Fibroblast of peridontal ligament (primary cell): ENCODE measurements around the gene UGT2A1.

ENCODE experiments used
- DNase-seq: peaks from one replicate; pipeline ENCODE4 v3.0.0-alpha.2; 2010; ENCODE audit errors: extremely low read depth

The UGT2A1 gene

DNA sequence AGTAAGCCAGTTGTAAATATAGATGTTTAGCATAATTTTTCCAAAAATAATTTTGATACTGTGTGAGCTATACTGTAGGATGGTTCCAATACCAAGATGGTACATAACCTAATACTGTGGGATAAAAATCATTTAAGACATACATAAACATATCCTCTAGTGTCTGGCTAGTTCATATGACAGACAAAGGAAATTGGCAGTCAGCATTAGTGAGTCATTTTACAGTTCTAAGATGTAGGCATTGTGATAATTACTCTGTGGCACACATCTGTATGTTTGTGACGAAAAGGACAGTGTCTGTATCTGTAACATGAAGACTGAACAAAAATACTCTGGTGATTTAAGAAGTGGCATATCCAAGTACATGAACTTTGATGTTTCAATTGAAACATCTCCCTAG lies 63.2 kb downstream of the UGT2A1 start:
- no peak for DNase-seq

GRCh38 chr4:69584135-69584534 lies 68.9 kb downstream of the UGT2A1 start:
- DNase-seq, result no peak

- no peak for DNase-seq
Measured at GRCh38 chr4:69583543-69583942, 69.5 kb downstream of the UGT2A1 start.

- DNase-seq, result no peak
Measured at GRCh38 chr4:69577245-69577644, 75.8 kb downstream of the UGT2A1 start.

GRCh38 chr4:69576251-69576877 lies 76.7 kb downstream of the UGT2A1 start:
- DNase-seq, result no peak

DNA sequence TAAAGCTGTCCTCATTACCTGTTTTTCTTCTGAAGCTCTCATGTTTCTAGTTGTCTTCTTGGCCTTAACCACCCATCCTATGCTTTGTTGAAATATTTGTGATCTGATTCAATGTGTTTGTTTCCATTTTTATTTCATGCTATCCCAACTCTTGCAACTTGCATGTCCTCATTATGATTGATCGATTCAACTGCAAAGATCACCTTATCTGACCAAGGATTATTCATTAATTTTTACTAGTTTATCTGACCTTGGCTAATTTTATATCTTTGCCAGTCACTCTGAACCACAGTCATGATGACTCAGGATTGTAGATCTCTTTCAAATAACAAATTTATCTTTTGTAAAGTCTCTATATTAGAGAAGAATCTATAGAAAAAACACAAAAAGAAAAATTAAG lies 84.3 kb downstream of the UGT2A1 start:
- no peak for DNase-seq

GRCh38 chr4:69563424-69563823 lies 89.6 kb downstream of the UGT2A1 start:
- DNase-seq, result no peak

- DNase-seq, result no peak
Measured at GRCh38 chr4:69549651-69550050, 103.4 kb downstream of the UGT2A1 start.

DNA sequence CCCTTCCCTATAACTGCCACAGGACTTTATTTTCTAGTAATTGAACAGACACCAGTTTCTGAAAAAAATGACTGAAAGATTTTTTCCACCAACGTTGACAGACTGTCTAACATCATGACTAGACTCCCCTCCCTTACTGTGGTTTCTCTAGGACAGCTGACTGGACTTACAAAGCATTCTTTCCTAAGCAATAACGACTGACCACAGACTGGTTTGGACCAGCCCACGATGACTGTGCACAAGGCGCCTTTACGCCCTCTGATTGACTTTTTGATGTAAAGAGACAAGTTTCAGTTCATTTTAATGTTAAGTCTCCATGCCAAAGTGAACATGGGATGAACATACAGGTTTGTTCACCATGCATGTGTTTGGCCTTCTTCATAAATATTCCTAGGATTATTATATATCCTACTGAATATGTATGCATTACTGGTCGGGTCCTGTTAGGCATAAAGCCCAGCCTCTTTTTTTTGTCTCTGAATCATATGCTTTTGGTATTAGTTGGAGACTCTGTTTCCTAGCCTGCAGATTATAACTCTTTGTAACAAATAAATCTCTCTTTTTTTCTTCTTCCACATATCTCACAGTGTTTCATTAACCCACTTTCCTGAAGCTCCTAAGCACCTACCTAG lies 106.8 kb downstream of the UGT2A1 start:
- DNase-seq, result no peak
